Hematopoietic multipotent progenitor cell treated with erythropoietin and hydrocortisone succinate and interleukin-3 and kit ligand, for 17 days (in vitro differentiated cells): Measurements from ENCODE around the gene KRTAP10-7.
A peak's percentile ranks its signal among the peaks of the same experiment; 100 is the strongest.
"Not testable (repeated sequence)": the region's sequence is repeated elsewhere in the genome, so short reads cannot be mapped to it uniquely, and the experiment has no call there.

Experiments
- DNase-seq: peaks from one replicate; pipeline ENCODE4 v3.0.0-alpha.2; 2015; ENCODE audit warnings: low spot score

KRTAP10-7 gene

DNA sequence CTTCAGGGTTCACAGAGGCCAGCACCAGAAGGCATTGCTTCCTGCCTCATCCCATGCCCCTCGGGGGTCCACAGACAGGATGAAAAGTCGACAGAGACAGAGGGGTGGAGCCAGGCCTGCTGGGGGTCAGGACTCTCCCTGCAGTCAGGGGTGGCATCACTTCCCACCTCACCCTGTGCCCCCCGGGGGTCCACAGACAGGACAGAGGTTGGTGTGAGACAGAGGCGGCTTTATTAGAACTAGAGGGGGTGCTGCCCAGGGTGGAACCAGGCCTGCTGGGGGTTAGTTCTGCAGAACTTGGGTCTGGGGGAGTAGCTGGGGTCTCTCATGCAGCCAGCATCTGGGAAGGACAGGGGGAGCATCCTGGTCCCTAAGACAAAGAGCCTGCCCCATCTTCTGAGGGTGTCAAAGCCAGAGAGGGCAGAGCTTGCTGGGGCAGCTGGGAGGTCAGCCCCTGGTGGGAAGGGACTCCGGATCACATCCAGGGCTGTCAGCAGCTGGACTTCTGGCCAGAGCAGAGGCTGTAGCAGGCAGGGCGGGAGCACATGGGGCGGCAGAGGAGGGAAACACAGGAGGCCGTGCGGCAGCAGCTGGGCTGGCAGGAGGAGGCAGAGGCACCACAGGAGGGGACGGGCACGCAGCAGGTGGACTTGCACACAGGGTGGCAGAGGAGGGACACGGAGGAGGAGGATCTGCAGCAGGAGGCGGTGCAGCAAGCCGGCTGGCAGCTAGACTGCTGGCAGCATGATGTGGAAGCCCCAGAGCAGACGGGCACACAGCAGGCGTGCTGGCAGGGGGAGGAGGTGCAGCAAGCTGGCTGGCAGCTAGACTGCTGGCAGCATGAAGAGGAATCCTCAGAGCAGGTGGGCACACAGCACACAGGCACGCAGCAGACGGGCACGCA lies 9.2 kb upstream of the KRTAP10-7 start:
- not testable (repeated sequence) for DNase-seq

DNA sequence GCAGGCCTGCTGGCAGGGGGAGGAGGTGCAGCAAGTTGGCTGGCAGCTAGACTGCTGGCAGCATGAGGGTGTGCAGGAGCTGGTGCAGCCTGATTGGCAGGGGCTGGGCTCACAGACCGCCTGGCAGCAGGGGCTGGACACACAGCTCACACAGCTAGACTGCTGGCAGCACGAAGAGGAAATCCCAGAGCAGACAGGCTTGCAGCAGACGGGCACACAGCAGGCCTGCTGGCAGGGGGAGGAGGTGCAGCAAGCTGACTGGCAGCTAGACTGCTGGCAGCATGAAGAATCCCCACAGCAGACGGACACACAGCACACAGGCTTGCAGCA lies 8.6 kb upstream of the KRTAP10-7 start:
- DNase-seq: not testable (repeated sequence)

DNA sequence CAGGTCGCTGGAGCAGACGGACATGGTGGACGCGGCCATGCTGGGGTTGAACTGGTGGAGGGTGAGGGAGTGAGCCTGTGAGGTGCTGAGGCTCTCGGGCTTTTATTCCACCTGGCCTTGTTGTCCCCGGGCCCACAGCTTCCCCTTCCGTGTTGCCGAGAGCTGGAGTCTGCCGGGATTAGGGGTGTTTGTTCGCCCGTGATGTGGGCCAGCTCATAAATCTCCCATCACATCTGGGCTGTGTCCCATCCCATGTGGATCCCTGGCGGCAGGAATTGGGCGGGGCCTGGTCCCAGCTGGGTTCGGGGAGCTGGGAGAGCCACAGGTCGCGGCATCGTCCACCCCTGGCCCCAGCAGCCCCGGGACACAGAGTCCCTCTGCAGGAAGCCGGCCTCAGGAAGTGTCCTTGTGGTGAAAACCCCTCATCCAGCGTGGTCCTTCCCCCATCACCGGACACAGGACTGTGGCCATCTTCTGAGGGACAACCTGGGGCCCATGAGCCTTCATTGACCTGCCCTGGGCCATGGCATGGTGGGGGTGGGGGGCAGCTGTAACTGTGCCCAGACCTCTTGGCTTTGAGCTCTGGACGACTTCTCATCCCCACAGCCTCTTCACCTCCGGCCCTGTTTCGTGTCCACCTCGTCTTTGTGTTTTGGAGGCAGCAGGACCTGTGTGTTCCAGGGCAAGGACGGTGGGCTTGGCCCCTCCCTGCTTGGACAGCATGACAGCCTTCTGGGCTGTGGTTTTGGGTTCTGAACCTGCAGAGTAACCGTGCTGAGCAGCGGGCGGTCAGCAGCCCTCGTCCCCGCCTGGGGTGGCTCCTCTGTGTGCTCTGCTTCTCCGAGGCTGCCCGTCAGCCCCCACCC lies 7.7 kb upstream of the KRTAP10-7 start, which contains the start of gene KRTAP10-6:
KRTAP10-6 (minus strand) TSS at position 60 of the 866 bp plus-strand sequence; CDS start at position 39, 21 bp downstream.
- DNase-seq: no peak

DNA sequence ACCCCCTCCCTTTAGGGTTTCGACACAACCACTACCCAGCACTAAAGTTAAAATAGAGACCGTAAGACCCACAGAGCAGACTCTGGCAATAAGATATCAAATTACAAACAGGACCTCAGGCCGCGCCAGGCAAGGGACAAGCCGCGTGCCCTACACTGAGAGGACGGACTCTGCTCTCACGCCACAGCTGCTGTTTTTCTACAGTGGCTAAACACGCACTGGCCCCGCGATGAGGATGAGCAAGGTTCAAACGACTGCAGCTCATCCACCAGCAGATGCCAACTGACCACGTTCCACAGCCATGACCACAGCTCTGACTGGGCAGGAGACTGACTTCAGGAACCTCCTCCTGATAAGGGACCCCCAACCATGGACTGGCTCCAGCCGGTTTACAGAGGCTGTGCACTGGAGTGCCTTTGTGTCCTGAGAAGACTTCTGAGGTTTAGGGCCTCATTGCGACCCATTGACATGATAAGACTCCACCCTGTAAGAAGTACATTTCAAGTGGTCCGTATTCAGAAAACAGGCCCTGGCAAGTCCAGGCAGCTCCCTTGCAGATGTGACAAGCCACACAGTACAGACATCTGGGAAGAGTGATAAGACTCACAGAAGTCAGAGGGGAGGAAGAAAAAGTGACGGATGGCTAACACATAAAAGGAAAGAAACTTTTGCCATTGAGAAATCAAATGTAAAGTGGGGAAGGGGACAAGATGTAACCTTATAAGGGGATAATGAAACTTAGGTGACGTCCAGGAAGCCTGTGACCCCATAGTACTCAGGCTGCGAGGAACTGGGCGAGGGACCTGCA lies 6.6 kb upstream of the KRTAP10-7 start:
- peak; percentile 72 for DNase-seq

DNA sequence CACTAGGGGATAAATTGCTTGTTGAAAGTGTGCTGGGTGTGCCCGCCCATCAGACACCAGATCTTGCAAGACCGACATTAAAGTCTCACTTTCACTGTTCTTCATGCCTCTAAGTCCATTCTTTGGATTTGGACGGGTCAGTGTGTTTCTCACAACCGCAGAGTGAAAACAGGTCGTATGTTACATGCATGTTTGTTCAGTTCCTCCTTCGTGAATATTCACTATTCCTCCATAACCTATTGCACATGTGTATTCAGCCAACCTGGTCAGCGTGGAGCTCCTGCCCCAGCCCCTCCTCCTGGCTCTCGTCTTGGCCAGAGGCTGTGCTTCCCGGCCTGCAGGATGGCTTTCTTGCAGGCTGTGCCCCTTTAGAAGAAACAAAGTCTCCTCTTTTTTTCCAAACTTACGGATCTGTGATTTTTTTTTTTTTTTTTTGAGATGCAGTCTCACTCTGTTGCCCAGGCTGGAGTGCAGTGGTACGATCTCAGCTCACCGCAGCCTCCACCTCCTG lies 5.9 kb upstream of the KRTAP10-7 start:
- DNase-seq: no peak

DNA sequence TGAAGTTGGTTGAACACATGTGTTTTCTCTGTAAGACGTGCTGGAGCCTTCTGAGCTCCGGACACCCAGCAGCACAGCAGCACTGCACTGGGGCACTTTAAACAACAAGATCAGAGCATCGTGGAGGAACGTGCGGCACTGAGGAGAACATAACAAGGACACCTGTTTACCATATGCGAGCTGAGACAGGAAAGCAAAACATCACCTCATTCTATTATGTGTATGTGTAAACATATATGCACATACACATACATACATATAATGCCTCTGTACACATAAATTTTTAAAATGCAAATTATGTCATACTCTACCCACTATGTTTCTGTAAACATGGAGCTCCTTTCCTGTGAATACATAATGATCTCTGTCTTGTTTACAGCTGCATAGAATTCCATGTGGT lies 4.9 kb upstream of the KRTAP10-7 start:
- DNase-seq: no peak

DNA sequence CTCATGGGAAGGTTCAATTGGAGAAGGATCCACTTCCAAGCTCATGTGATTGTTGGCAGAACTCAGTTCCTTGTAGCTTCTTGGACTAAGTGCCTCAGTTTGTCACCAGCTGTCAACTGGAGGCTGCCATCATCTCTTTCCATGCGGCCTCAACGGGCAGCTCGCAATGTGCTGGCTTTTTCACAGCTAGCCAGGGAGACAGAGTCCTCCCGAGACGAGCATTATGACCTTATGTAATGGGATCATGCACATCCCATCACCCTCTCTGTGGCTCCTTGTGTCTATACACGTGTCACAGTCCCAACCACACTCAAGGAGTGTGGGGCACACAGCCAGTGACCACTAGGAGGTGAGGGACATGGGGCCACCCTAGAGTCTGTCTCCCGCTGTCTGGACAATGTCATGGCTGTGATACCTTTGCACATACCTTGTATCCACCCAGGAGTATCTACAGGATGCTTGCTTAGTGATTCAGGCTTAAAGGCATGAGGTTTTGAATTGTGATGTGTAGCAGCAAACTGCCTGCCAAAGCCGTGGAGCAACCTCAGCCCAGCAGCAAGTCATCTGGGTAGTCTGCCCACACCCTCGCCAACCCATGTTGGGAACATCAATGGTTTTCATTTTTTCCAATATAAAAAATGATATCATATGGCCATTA lies 4.2 kb upstream of the KRTAP10-7 start:
- DNase-seq: no peak

DNA sequence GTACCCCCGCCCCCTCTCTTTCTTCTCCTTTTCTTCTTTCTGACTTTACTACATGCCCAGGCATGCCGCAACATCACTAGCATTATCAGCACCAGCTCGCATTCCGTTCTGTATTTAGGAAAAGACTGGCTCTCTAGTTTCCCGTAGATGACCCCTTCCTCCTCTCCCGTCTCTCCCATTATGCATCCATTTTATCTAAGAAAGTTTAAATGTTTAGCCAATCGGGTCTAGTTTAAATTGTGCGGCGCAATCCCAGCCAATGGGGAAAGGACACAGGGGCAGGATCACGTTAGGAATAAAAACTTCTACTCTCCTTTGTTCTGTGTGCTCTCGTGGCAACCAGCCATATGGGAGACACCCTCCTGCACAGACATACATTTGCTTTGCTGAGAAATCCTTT lies 2.3 kb upstream of the KRTAP10-7 start:
- DNase-seq: no peak

DNA sequence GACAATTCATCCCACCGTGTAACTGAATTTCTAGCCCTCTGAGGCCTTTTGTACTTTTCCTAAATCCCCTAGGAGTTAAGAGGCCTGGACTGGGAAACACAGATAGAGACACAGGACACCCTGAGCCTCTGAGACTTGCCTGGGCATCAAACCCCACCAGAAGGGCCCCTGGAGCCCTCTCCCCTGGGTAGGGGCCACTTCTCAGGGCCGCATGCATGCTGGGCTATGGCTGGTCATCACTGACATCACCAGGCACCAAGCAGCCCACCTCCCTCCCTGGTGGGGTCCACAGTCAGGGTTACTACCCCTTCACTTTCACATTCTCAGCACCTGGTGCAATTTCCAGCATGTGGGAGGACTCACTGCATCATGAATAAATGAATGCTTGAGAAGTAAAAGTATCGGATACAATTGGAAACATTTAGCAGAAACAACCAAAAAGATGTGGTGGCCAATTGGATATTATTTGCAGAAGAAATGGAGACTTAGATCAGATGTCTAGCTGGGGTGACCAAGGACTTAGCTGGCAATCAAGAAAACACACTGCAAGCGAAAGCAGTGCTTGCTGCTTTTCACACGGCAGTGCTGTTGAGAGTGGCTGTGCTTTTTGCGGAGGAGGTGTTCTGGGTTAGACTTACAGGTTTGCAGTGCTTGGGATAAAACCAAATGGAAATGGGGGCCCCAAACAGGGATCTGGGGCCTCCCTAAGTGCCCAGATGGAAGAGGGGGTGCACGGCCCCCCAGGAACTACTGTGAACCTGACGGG lies 950 bp upstream of the KRTAP10-7 start:
- DNase-seq: no peak

DNA sequence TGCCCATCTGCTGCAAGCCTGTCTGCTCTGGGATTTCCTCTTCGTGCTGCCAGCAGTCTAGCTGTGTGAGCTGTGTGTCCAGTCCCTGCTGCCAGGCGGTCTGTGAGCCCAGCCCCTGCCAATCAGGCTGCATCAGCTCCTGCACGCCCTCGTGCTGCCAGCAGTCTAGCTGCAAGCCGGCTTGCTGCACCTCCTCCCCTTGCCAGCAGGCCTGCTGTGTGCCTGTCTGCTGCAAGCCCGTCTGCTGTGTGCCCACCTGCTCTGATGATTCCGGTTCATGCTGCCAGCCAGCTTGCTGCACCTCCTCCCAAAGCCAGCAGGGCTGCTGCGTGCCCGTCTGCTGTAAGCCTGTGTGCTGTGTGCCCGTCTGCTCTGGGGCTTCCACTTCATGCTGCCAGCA lies 694 bp downstream of the KRTAP10-7 start:
- DNase-seq: not testable (repeated sequence)

DNA sequence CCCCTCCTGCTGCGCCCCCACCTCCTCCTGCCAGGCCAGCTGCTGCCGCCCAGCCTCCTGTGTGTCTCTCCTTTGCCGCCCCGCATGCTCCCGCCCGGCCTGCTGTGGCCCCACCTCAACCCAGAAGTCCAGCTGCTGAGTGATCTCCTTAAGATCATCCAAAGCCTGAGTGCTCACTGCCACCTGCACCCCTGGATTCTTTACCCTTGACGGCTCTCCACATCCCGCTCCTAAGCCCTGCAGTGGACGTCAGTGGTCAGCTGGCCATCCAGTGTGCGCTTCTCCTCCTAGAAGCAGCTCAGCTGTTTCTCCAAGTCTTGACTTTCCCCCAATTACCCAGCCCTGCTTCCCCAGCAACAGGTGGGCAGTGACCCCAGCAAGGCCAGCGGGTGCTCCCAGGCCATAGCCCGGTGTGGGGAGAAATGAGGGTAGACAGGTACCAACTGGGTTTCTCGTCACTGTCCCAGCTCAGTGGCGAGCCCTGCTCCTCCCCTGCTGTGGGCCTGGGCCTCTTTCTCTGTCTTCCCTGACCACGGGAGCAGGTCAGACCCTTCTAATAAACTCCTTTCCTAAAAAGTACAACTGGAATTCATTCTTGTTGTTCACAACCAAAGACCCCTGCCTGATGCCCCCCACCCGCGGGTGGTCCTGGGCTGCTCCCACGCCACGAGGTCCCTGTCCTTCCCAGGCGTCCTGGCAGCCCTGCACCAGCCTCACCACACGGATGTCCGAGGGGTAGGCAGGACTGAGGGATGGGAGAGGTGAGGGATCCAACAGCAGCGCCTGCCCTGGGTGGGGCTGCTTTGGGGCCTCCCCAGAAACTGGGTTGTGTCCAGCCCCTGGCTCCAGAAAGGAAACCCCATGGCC lies 1.4 kb downstream of the KRTAP10-7 start:
- no peak for DNase-seq

DNA sequence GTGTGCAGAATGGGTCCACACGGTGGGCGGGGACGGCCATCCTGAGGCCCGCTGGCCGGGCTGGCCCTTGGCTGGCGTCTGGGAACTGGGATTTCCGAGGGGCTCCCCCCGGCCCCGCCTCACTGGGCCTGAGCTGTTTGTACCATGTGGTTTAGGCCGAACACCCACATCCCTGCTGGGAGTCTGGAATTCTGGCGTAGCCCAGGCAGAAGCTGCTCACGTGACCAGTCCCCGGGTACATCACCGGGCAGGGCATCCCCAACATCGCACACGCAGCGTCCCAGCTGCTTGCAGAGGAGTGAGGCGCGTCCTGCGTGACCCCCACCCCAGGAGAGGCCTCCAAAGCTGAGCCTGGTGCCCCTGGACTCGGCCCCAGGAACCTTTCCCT lies 2.1 kb downstream of the KRTAP10-7 start:
- no peak for DNase-seq

DNA sequence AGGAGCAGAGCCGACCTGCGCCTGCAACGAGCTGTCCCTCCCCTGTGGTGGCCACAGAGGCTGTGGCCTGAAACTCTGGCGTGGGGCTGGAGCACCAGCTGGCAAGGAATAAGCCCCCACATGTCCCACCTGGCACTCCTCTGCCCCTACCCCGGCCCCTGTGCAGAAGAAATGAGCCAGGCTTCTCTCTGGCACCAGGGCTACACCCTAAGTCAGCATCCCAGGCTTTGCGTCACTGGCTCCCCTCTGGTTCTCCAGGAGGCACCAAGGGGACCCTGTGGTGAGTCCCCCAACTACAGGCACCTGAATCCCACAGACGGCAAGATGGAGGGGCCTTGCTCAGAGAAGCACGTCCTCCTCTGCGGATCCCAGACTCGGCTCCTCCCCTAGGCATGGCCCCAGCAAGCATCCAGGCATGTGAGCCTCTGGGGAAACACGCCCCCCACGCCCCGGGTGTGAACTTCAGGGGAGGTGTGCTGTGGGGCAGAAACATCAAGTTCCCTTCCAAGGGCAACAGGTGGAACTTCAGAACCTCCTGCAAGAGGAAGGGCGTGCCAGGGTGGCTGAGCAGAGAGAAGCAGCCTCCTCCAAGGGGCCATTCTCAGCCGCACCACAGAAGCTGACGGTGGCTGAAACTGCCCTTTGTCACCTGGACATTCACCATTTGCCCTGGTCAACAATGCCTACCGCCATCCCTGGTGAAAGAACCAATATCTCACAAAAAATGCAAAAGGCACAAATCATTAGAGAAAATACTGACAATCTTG lies 2.9 kb downstream of the KRTAP10-7 start:
- DNase-seq: no peak

DNA sequence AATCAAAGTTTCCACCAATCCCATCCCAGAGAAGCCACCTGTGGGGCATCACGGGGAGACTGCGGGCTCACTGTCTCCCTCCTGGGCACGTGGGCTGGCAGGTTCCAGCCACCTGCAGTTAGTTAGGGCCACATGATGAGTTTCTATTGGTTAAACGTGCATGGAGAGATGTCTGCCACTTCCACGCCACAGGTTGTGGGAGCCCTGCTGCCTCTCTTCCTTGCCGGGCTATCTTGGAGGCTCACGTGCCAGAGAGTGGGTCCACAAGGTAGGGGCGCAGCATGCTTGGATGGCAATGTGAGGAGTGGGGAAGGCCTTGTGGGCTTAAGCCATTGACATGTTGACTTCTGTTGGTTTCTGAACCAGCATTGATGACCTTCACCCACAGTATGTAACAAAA lies 3.5 kb downstream of the KRTAP10-7 start:
- no peak for DNase-seq

DNA sequence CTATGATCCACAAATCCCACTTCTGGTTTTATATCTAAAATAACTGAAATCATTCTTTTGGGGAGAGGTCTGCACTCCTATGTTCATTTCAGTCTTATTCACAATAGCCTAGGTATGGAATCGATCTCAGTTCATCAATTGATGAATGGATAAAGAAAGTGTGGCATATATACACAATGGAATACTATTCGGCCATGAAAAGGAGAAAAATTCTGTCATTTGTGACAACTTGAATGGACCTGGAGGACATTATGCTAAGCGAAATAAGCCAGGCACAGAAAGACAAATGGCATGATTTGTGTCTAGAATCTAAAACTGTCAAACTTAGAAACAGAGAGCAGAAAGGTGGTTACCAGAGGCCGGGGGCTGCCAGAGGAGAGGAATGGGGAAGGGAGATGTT lies 6.1 kb downstream of the KRTAP10-7 start:
- no peak for DNase-seq

DNA sequence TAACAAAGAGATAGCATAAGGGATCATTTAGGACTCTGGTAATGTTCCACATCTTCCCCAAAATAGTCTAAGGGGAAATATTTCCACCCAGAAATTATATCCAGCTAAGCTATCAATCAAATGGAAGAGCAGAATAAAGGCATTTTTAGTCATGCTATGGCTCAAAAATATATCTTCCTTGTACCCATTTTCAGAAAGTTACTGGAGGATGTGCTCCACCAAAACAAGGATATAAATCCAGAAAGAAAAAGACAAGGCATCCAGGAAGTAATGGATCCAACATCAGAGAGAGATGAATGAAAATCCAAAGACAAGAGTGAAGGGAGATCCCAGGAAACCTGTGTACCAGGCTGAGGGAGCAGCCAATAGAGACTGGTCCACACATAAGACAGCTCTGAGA lies 8.8 kb downstream of the KRTAP10-7 start:
- no peak for DNase-seq

DNA sequence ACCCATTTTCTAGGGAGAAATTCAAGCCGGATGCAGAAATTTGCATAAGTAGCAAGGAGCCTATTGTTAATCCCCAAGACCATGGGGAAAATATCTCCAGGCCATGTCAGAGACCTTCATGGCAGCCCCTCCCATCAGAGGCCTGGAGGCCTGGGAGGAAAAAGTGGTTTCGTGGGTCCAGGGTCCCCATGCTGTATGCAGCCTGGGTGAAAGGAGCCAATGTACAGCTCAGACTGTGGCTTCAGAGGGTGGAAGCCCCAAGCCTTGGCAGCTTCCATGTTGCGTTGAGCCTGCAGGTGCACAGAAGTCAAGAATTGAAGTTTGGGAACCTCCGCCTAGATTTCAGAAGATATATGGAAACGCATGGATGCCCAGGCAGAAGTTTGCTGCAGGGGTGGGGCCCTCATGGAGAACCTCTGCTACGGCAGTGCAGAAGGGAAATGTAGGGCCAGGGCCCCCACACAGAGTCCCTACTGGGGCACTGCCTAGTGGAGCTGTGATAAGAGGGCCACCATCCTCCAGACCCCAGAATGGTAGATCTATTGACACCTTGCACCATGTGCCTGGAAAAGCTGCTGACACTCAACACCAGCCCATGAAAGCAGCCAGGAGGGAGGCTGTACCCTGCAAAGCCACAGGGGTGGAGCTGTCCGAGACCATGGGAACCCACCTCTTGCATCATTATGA lies 9.9 kb downstream of the KRTAP10-7 start:
- DNase-seq: not testable (repeated sequence)

DNA sequence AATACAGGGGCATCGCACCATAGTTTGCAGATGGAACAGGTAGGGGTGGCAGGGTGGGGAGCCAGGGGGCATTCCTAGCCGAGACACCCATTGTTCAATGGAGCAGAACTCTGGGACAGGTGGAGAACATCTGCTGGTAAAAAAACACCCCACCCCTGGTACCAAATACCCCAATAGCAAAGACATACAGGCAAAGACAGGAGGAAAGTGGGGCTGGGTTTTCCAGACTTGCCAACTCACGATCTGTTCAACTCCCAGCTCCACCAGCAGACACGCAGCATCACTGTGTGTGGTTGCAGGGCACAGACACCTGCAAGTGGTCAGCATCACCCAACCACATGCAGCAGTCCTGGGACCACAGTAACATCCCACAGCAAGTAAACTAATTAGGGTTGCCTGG lies 11.2 kb downstream of the KRTAP10-7 start:
- DNase-seq: no peak
